Epithelial cell of proximal tubule (primary cell): ENCODE measurements around the gene UBTD2. TPM values are rescaled to one million over a fixed set of nuclear protein-coding genes. Genes with fewer than 3 reads are reported as not detected.
"Not testable (repeated sequence)": the region's sequence is repeated elsewhere in the genome, so short reads cannot be mapped to it uniquely, and the experiment has no call there.

ENCODE experiments used
- DNase-seq: peaks from one replicate; pipeline ENCODE4 v3.0.0-alpha.2; 2011; ENCODE audit warnings: low read depth
- H3K4me3 ChIP-seq: 2 replicates; pipeline ENCODE4 v1.5.1; 2011; ENCODE audit warnings: low read depth, mild to moderate bottlenecking, low read length
- CTCF ChIP-seq: conservative IDR thresholded peaks from 2 replicates; pipeline ENCODE4 v1.5.1; 2012; ENCODE audit warnings: low read depth, mild to moderate bottlenecking, low read length
- total RNA-seq: library from RNA; depleted of rRNA; stranded (reverse); fragments of >200 nt; gene quantifications from 2 replicates; pipeline ENCODE4 v1.2.3, GENCODE V29; 2015

The UBTD2 gene
- total RNA-seq, 1 donor from 2014 or later: 15.1 TPM

DNA sequence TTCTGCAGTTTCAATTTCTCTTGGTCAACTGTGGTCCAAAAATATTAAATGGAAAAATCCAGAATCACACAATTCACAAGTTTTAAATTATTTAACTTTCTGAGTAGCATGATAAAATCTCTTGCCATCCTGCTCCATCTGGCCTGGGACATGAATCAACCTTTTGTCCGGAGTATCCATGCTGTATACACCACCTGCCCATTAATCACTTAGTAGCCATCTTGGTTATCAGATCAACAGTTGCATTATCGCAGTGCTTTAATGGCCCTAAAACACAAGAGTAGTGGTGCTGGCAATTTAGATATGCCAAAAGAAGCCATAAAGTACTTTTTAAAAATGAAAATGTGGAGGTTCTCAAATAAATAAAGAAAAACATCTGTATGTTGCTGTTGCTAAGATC is 64.3 kb downstream of the UBTD2 start:
- no peak for TF ChIP-seq CTCF
- H3K4me3 ChIP-seq: no peak overlapping the region
- DNase-seq: no peak

- no peak for TF ChIP-seq CTCF
- no peak overlapping the region for H3K4me3 ChIP-seq
- DNase-seq: no peak
Measured at GRCh38 chr5:172216345-172216744, 67.2 kb downstream of the UBTD2 start.

- no peak for TF ChIP-seq CTCF
- DNase-seq: no peak
- no peak overlapping the region for H3K4me3 ChIP-seq
Measured at GRCh38 chr5:172213126-172213525, 70.4 kb downstream of the UBTD2 start.

DNA sequence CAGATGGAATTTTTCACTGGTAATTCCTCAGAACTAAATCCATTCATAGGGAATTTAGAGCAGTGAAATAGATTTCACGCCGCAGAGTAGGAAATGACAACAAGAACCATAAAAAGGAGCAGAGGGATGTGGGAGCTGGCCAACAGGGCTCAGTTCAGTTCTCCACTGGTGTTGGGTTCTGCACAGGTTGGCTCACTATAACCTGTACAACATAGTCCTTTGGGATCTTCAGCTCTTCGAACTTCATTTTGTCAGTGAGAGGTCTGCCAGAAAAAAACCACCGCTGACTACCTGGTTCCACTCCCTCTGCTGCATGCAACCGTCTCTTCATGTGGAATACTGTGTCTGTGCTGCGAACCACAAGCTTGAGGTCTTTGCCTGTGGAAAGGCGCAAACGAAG is 71.9 kb downstream of the UBTD2 start:
- no peak for TF ChIP-seq CTCF
- no peak overlapping the region for H3K4me3 ChIP-seq

DNA sequence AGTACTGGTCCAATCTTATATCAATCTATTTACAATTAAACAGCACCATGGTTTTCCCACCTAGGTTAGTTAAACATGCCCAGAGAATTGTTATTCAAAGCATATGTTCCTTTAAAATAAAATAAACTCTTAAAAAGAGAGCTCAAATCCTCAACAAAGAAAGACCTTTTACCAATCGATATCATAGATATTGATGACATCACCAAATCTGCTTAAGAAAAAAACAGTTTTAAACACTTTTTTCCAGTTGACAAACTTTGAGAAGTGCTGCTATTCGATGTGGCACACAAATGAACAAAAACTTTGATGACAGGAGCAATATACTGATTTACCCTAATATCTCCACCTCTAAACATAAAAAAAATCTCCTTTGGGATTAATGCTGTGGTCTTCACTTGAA is 73.8 kb downstream of the UBTD2 start:
- no peak for DNase-seq
- H3K4me3 ChIP-seq: no peak overlapping the region
- TF ChIP-seq CTCF: no peak

More for the DNA sequence above, 71.9 kb downstream of the UBTD2 start:
- no peak for DNase-seq

- TF ChIP-seq CTCF: no peak
- H3K4me3 ChIP-seq: no peak overlapping the region
- DNase-seq: no peak
Measured at GRCh38 chr5:172207511-172207910, 76.1 kb downstream of the UBTD2 start.

- not testable (repeated sequence) for DNase-seq, H3K4me3 ChIP-seq
Measured at GRCh38 chr5:172205984-172206383, 77.6 kb downstream of the UBTD2 start.

GRCh38 chr5:172200476-172200875 is 83.1 kb downstream of the UBTD2 start:
- no peak for DNase-seq

More at GRCh38 chr5:172200476-172200875, 83.1 kb downstream of the UBTD2 start:
- no peak for TF ChIP-seq CTCF
- no peak overlapping the region for H3K4me3 ChIP-seq
